ENCODE measurements around the gene MEF2C. TPM values are rescaled to one million over a fixed set of nuclear protein-coding genes. Genes with fewer than 3 reads are reported as not detected.

Gene MEF2C
- total RNA-seq, 1 donor from 2014 or later, result 0.26 TPM

DNA sequence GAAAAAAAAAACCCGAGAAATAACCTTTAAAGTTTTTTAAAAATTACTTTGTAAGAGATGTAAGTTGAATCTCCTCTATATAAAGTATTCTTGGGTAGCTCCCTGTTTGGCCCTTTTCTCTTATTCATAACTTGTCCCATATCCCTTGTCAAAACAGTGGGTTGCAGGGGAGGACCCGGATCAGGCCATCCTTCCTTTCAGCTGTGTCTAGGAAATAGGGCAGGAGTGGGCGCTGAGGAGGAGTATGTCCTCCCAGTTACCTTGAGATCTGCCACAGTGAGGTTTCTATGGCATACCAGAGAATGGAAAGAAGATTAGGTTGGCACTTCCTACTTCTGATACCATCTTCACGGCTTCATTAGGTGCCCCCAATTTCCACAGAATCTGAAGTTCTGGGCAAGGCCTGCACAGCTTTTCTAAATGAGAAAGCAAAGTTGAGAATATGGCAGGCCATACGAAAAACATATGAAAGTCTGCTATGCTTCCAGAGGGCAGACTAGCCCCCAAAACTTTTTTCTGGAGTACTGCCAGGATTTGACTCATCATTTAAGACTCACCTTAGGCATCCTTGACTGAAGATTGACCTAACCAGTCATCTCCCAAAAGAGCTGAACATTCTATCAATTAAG, 20.3 kb downstream of the MEF2C start:
- TF ChIP-seq EZH2phosphoT487 (IDR thresholded peaks at IDR 0.05) (no peak), CTCF (IDR thresholded peaks at IDR 0.05) (no peak), EZH2 (IDR thresholded peaks at IDR 0.05) (no peak)
- Histone ChIP-seq H3K27ac (no peak overlapping the region), H3K4me3 (no peak overlapping the region), H3K79me2 (ENCODE audit: low read depth) (no peaks in the 10 kb centered on the region), H3K36me3 (no peaks in the 10 kb centered on the region), H3F3A (ENCODE audit: low read depth) (no peaks in the 10 kb centered on the region), H3K4me2 (no peak overlapping the region), H4K20me1 (ENCODE audit: low read depth) (no peaks in the 10 kb centered on the region), H3K4me1 (no peaks in the 10 kb centered on the region), H2AFZ (replicated peaks) (no peak overlapping the region), H3K9me3 (ENCODE audit: low read depth) (no peaks in the 10 kb centered on the region), H3K9ac (no peak overlapping the region), H3K27me3 (no peaks in the 10 kb centered on the region)
- Mint-ChIP-seq H3K4me3 (no peak overlapping the region), H3K27ac (no peak overlapping the region), H3K9me3 (peaks cover 1% of the 10 kb centered on the region), H3K27me3 (ENCODE audit: insufficient read depth, low read depth) (no peaks in the 10 kb centered on the region), H3K4me1 (no peaks in the 10 kb centered on the region), H3K36me3 (no peaks in the 10 kb centered on the region)
- DNase-seq (ENCODE audit: low spot score), result no peak

GRCh38 chr5:88861231-88861630, 21.8 kb downstream of the MEF2C start:
- no peaks in the 10 kb centered on the region for H3K9me3 ChIP-seq (ENCODE audit: low read depth)
- no peaks in the 10 kb centered on the region for H3K36me3 Mint-ChIP-seq
- no peaks in the 10 kb centered on the region for H3K27me3 ChIP-seq

GRCh38 chr5:88860501-88860900, 22.5 kb downstream of the MEF2C start:
- Histone ChIP-seq H2AFZ (replicated peaks) (no peak overlapping the region), H3F3A (ENCODE audit: low read depth) (no peaks in the 10 kb centered on the region), H3K36me3 (no peaks in the 10 kb centered on the region), H3K79me2 (ENCODE audit: low read depth) (no peaks in the 10 kb centered on the region), H3K4me1 (no peaks in the 10 kb centered on the region), H3K9me3 (ENCODE audit: low read depth) (no peaks in the 10 kb centered on the region), H3K27me3 (no peaks in the 10 kb centered on the region), H3K4me3 (no peak overlapping the region), H3K27ac (no peak overlapping the region), H3K9ac (no peak overlapping the region), H3K4me2 (no peak overlapping the region), H4K20me1 (ENCODE audit: low read depth) (no peaks in the 10 kb centered on the region)
- no peak for DNase-seq (ENCODE audit: low spot score)
- peaks cover 2% of the 10 kb centered on the region for H3K27me3 Mint-ChIP-seq (ENCODE audit: insufficient read depth, low read depth)
- no peaks in the 10 kb centered on the region for H3K4me1 Mint-ChIP-seq
- no peak overlapping the region for H3K27ac Mint-ChIP-seq
- TF ChIP-seq CTCF (IDR thresholded peaks at IDR 0.05), result no peak
- no peak for TF ChIP-seq EZH2phosphoT487 (IDR thresholded peaks at IDR 0.05)
- no peak for TF ChIP-seq EZH2 (IDR thresholded peaks at IDR 0.05)
- peaks cover 13% of the 10 kb centered on the region for H3K9me3 Mint-ChIP-seq
- H3K36me3 Mint-ChIP-seq, result no peaks in the 10 kb centered on the region
- no peak overlapping the region for H3K4me3 Mint-ChIP-seq

More at GRCh38 chr5:88861231-88861630, 21.8 kb downstream of the MEF2C start:
- peaks cover 7% of the 10 kb centered on the region for H3K9me3 Mint-ChIP-seq
- H3K4me1 Mint-ChIP-seq, result no peaks in the 10 kb centered on the region
- no peak overlapping the region for H3K27ac ChIP-seq
- no peaks in the 10 kb centered on the region for H3K79me2 ChIP-seq (ENCODE audit: low read depth)
- no peak for DNase-seq (ENCODE audit: low spot score)
- no peak overlapping the region for H3K4me3 ChIP-seq
- H3K4me2 ChIP-seq, result no peak overlapping the region
- no peaks in the 10 kb centered on the region for H3K4me1 ChIP-seq
- no peak overlapping the region for H3K4me3 Mint-ChIP-seq
- H3F3A ChIP-seq (ENCODE audit: low read depth), result no peaks in the 10 kb centered on the region
- TF ChIP-seq EZH2phosphoT487 (IDR thresholded peaks at IDR 0.05), result no peak
- TF ChIP-seq CTCF (IDR thresholded peaks at IDR 0.05), result no peak
- TF ChIP-seq EZH2 (IDR thresholded peaks at IDR 0.05), result no peak
- H4K20me1 ChIP-seq (ENCODE audit: low read depth), result no peaks in the 10 kb centered on the region
- peaks cover 2% of the 10 kb centered on the region for H3K27me3 Mint-ChIP-seq (ENCODE audit: insufficient read depth, low read depth)
- H3K27ac Mint-ChIP-seq, result no peak overlapping the region
- H3K36me3 ChIP-seq, result no peaks in the 10 kb centered on the region
- no peak overlapping the region for H3K9ac ChIP-seq
- H2AFZ ChIP-seq (replicated peaks), result no peak overlapping the region
